AG04450 (cell line): ENCODE results near the gene CABP4. TPM values are rescaled to one million over a fixed set of nuclear protein-coding genes. Genes with fewer than 3 reads are reported as not detected.

Experiments
- CTCF ChIA-PET: fragments of 300-600, 350-600 bp; formaldehyde crosslinking; extraction: SDS; loops from one replicate; lab custom pipeline; 2022; ENCODE audit warnings: antibody characterized with exemption, inconsistent platforms; lab: Charles Lee
- POLR2A ChIA-PET: fragments of 350-600 bp; formaldehyde crosslinking; extraction: SDS; loops from one replicate; lab custom pipeline; 2021; ENCODE audit warnings: antibody characterized with exemption, inconsistent platforms; lab: Yijun Ruan, JAX
- DNase-seq: peaks from one replicate; pipeline ENCODE4 v3.0.0-alpha.2; 2011; ENCODE audit warnings: low read depth, low spot score
- H3K27ac ChIP-seq: one replicate; pipeline ENCODE4 v1.5.1; 2012; ENCODE audit warnings: low read depth, low read length, control low read depth
- H3K27me3 ChIP-seq: one replicate; pipeline ENCODE4 v1.6.0; 2012; ENCODE audit warnings: low read length; ENCODE audit not compliant: control insufficient read depth, insufficient read depth
- H3K4me3 ChIP-seq: 2 replicates; pipeline ENCODE4 v1.5.1; 2011; ENCODE audit warnings: mild to moderate bottlenecking, low read depth, low read length, control low read depth
- H3K9me3 ChIP-seq: 2 replicates; pipeline ENCODE4 v1.5.1; 2012; ENCODE audit warnings: low read length; ENCODE audit not compliant: control insufficient read depth, insufficient read depth
- CTCF ChIP-seq: IDR thresholded peaks from 2 replicates; pipeline ENCODE4 v1.5.1; 2011; ENCODE audit warnings: low read depth, low read length, control low read depth, inconsistent platforms
- polyA plus RNA-seq: library from polyadenylated mRNA; depleted of rRNA; stranded (reverse); fragments of >200 nt; gene quantifications from 2 replicates; pipeline ENCODE4 v1.2.3, GENCODE V29; 2011

The CABP4 gene
- polyA plus RNA-seq, 1 experiment = not detected

GRCh38 chr11:67410369-67410831, 44.8 kb upstream of the CABP4 start:
- no peak for TF ChIP-seq CTCF
- Histone ChIP-seq H3K4me3 (no peak overlapping the region), H3K9me3 (no peaks in the 10 kb centered on the region; the same call in 1 of the 2 replicates), H3K27ac (no peak overlapping the region), H3K27me3 (peaks cover 43% of the 10 kb centered on the region)
- POLR2A ChIA-PET = no interaction called here
- DNase-seq = no peak
- CTCF ChIA-PET = interaction anchor here (1.2 kb wide), 1 partner anchor 8 kb away, joined by 4 read pairs; no protein-coding TSS in a partner anchor

GRCh38 chr11:67410984-67411784, 44.0 kb upstream of the CABP4 start:
- ChIA-PET POLR2A (interaction anchor here (0.6 to 1.0 kb wide), 2 partner anchors 9 to 17 kb away, joined by 4 to 8 read pairs; partner anchors contain the start of gene PPP1CA), CTCF (interaction anchor here (1.2 kb wide), 1 partner anchor 9 kb away, joined by 4 read pairs; no protein-coding TSS in a partner anchor)
- peaks cover 43% of the 10 kb centered on the region for H3K27me3 ChIP-seq
- DNase-seq = no peak
- TF ChIP-seq CTCF = no peak
- H3K27ac ChIP-seq = no peak overlapping the region
- H3K9me3 ChIP-seq = no peaks in the 10 kb centered on the region
- no peak overlapping the region for H3K4me3 ChIP-seq

- no peak for TF ChIP-seq CTCF
- Histone ChIP-seq H3K27ac (no peak overlapping the region), H3K9me3 (no peaks in the 10 kb centered on the region), H3K4me3 (no peak overlapping the region), H3K27me3 (peaks cover 46% of the 10 kb centered on the region)
- ChIA-PET CTCF (interaction anchor here (3.7 kb wide), 1 partner anchor 10 kb away, joined by 22 read pairs; the partner anchor contains the start of gene PPP1CA), POLR2A (interaction anchor here (0.6 to 1.0 kb wide), 2 partner anchors 10 to 18 kb away, joined by 4 to 8 read pairs; partner anchors contain the start of gene PPP1CA)
- DNase-seq = no peak
Observed at GRCh38 chr11:67411785-67412152, 43.4 kb upstream of the CABP4 start.

- DNase-seq = no peak
- no peak for TF ChIP-seq CTCF
- ChIA-PET CTCF (interaction anchor here (3.7 kb wide), 1 partner anchor 11 kb away, joined by 22 read pairs; the partner anchor contains the start of gene PPP1CA), POLR2A (interaction anchor here (0.8 kb wide), 1 partner anchor 21 kb away, joined by 4 read pairs; the partner anchor contains the start of gene RAD9A)
- peaks cover 46% of the 10 kb centered on the region for H3K27me3 ChIP-seq
- no peaks in the 10 kb centered on the region for H3K9me3 ChIP-seq
- H3K27ac ChIP-seq = no peak overlapping the region
- no peak overlapping the region for H3K4me3 ChIP-seq
Observed at GRCh38 chr11:67412495-67413179, 42.5 kb upstream of the CABP4 start.
